ENCODE data around the gene SWAP70.

SWAP70 gene

GRCh38 chr11:9780929-9781328 is 117.1 kb downstream of the SWAP70 start:
- no peak for DNase-seq

- no peak for DNase-seq
Measured at GRCh38 chr11:9783986-9784385, 120.1 kb downstream of the SWAP70 start.

GRCh38 chr11:9784602-9785315 is 120.9 kb downstream of the SWAP70 start:
- DNase-seq, result no peak

- no peak for DNase-seq
Measured at GRCh38 chr11:9787260-9787659, 123.4 kb downstream of the SWAP70 start.

- DNase-seq, result no peak
Measured at GRCh38 chr11:9787981-9788521, 124.2 kb downstream of the SWAP70 start.

GRCh38 chr11:9789910-9790309 is 126.0 kb downstream of the SWAP70 start:
- DNase-seq, result no peak

GRCh38 chr11:9790703-9791102 is 126.8 kb downstream of the SWAP70 start:
- no peak for DNase-seq

GRCh38 chr11:9796266-9796665 is 132.4 kb downstream of the SWAP70 start:
- DNase-seq, result no peak

- DNase-seq, result no peak
Measured at GRCh38 chr11:9796854-9797253, 133.0 kb downstream of the SWAP70 start.

GRCh38 chr11:9797300-9797699 is 133.4 kb downstream of the SWAP70 start:
- no peak for DNase-seq

- no peak for DNase-seq
Measured at GRCh38 chr11:9799886-9800285, 136.0 kb downstream of the SWAP70 start.

GRCh38 chr11:9802291-9802861 is 138.5 kb downstream of the SWAP70 start:
- DNase-seq, result no peak

All from NCI-H1105 (cell line).